22Rv1 (cell line): ENCODE results near the gene CYB561D2.

Source experiments
- H3K27ac ChIP-seq: fragments of 450-650 bp; 2 replicates; pipeline ENCODE4 v1.5.1; 2017
- ZFX ChIP-seq: fragments of 450-650 bp; IDR thresholded peaks from 2 replicates; pipeline ENCODE4 v1.6.1; 2017; ENCODE audit warnings: antibody characterized with exemption, borderline replicate concordance
- TF ChIP-seq, protein P1 (sequence below): fragments of 450-650 bp; IDR thresholded peaks from 2 replicates; pipeline ENCODE4 v1.5.1; 2017; ENCODE audit warnings: mild to moderate bottlenecking

Gene CYB561D2

DNA sequence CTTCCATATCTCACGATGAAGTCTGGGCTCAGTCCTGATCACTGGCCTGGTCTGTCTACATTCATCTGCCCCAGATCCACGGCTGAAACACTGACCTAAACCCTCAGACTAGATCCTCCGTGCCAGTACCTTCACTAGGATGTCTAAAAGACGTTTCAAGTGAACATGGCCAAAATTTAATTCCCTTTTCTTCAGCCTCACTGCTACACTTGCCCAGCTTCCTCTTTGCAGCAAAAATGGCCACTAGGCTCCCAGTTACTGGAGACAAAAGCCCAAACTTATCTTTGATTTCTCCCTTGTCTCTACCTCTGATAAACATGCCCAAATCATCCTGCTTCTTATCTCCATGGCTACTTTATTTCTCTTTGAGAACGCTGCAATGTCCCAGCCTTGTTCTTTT lies 11.7 kb upstream of the CYB561D2 start:
- TF ChIP-seq, protein P1, sequence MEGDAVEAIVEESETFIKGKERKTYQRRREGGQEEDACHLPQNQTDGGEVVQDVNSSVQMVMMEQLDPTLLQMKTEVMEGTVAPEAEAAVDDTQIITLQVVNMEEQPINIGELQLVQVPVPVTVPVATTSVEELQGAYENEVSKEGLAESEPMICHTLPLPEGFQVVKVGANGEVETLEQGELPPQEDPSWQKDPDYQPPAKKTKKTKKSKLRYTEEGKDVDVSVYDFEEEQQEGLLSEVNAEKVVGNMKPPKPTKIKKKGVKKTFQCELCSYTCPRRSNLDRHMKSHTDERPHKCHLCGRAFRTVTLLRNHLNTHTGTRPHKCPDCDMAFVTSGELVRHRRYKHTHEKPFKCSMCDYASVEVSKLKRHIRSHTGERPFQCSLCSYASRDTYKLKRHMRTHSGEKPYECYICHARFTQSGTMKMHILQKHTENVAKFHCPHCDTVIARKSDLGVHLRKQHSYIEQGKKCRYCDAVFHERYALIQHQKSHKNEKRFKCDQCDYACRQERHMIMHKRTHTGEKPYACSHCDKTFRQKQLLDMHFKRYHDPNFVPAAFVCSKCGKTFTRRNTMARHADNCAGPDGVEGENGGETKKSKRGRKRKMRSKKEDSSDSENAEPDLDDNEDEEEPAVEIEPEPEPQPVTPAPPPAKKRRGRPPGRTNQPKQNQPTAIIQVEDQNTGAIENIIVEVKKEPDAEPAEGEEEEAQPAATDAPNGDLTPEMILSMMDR: no peak
- no peak for TF ChIP-seq ZFX
- peak overlapping the region; percentile 90; the same call in 1 of the 2 replicates for H3K27ac ChIP-seq

DNA sequence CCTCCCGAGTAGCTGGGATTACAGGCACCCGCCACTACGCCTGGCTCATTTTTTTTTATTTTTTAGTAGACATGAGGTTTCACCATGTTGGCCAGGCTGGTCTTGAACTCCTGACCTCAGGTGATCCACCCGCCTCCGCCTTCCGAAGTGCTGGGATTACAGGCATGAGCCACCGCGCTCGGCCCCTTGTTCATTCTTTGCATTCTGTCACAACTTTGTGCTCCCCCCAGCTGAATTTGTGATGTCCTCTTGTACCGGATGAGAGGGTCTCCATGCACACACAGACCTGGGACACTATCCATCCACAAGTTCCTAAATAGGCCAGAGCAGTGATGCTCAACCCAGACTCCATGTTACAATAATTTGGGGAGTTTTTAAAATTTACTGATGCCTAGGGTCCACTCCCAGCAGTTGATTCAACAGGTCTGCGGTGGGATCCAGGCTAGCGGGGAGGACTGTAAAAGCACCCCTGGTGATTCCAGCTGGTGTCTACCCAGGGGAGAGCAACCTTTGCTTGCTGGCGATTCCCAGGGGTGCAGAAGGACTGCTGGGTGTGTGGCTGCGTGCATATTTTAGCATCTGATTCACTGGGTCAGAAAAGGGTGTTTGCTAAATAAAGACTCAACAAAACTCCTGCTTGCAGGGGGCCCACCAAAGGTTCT lies 11.0 kb upstream of the CYB561D2 start:
- TF ChIP-seq, protein P1: no peak
- TF ChIP-seq ZFX: no peak
- H3K27ac ChIP-seq: no peak overlapping the region

DNA sequence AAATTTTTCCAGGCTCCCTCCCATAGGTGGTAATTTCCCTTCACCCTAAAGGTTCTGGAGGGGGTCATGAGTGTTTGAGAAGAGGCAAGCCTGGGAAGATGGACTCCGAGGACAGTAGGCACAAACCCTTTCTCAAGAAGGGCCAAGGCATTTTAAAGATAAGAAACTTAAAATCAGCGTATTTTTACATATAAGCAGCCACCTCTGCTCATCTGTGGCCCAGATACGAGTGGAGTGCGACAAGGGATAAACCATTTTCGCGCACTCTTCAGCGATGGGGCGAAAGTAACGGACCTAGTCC lies 10.6 kb upstream of the CYB561D2 start:
- no peak overlapping the region for H3K27ac ChIP-seq
- no peak for TF ChIP-seq ZFX
- TF ChIP-seq, protein P1: no peak

DNA sequence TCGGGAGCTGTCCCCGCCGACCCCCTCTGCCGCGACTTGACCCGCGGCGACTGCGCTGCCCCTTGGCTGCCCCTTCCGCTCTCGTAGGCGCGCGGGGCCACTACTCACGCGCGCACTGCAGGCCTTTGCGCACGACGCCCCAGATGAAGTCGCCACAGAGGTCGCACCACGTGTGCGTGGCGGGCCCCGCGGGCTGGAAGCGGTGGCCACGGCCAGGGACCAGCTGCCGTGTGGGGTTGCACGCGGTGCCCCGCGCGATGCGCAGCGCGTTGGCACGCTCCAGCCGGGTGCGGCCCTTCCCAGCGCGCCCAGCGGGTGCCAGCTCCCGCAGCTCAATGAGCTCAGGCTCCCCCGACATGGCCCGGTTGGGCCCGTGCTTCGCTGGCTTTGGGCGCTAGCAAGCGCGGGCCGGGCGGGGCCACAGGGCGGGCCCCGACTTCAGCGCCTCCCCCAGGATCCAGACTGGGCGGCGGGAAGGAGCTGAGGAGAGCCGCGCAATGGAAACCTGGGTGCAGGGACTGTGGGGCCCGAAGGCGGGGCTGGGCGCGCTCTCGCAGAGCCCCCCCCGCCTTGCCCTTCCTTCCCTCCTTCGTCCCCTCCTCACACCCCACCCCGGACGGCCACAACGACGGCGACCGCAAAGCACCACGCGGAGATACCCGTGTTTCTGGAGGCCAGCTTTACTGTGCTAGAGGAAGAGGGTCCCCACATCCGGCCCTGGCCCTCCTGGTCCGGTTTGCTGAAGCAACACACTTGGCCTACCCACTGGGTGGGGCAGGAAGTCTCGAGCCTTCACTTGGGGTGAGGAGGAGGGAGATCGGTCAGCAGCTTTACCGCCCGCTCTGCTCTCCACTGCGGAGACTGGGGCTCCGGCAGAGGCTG lies 10.0 kb upstream of the CYB561D2 start, which contains the start of gene RASSF1:
TSS of gene RASSF1 (minus strand) at position 389 of the 882 bp plus-strand sequence. CDS start at position 358, 31 bp downstream.
- no peak within 1 kb of the TSS for H3K27ac ChIP-seq

DNA sequence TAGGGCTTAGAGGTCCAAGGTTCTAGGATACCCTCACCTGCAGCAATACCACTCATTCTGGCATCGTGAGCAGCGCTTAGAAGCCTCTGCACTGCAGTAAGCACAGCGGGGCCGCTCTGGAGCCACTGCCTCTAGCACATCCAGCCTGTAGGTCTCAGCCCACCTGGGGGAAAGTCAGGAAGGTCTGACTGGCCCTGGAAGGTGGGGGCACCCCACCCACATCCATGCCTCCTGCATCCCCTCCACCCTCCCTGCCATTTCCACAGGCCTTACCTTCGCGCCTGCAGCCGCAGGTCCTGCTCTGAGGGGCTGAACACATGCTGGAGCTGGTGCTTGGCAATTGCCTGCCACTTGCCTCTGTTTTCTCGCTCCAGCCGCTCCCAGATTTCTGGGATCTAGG lies 9.1 kb upstream of the CYB561D2 start:
- TF ChIP-seq, protein P1: no peak
- TF ChIP-seq ZFX: no peak
- no peak overlapping the region for H3K27ac ChIP-seq

More for the DNA sequence above, 10.0 kb upstream of the CYB561D2 start, which contains the start of gene RASSF1:
- TF ChIP-seq ZFX: no peak
- TF ChIP-seq, protein P1: no peak

GRCh38 chr3:50341996-50342650 lies 8.5 kb upstream of the CYB561D2 start:
- no peak for TF ChIP-seq ZFX
- TF ChIP-seq, protein P1: no peak
- no peak overlapping the region for H3K27ac ChIP-seq
